ENCODE results near the gene CFAP221. TPM values are rescaled to one million over a fixed set of nuclear protein-coding genes. Genes with fewer than 3 reads are reported as not detected.

Gene CFAP221
- total RNA-seq, 2 experiments from 2014 or later = not detected

DNA sequence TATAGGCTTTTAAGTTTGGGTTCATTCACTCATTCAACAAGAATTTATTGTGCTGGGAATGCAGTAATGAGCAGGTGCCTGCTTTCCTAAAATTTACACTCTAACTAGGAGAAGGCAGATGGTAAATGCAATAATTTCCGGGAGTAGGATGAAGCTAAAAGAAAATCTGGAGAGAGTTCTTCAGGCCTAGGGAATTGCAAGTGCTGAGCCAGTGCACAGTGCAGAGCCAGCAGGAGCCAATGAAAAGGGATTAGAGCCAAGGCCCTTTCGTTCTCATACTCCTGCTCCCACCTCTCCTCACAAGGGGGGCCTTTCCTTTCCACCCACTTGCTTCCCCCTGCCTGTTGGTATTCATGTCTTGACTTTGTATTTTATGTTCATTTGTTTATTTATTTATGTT, 55.1 kb downstream of the CFAP221 start:
- Histone ChIP-seq H3K36me3 (ENCODE audit: insufficient read depth, low read length) (no peaks in the 10 kb centered on the region), H3K27ac (ENCODE audit: low read depth in 1 of 2, low read length in 2 of 2) (no peak overlapping the region), H3K4me3 (ENCODE audit: low read length) (no peak overlapping the region), H3K4me1 (ENCODE audit: insufficient read depth, low read length) (no peaks in the 10 kb centered on the region), H3K9me3 (ENCODE audit: control insufficient read depth in 1 of 2, insufficient read depth in 1 of 2, low read length in 2 of 2) (no peaks in the 10 kb centered on the region), H3K27me3 (ENCODE audit: control insufficient read depth in 1 of 2, insufficient read depth in 2 of 2, low read length in 2 of 2) (peaks cover 0 to 2% of the 10 kb centered on the region in 2 experiments)
- CTCF ChIA-PET = no interaction called here
- no peak for ATAC-seq (ENCODE audit: poor library complexity)
- TF ChIP-seq, protein P1, sequence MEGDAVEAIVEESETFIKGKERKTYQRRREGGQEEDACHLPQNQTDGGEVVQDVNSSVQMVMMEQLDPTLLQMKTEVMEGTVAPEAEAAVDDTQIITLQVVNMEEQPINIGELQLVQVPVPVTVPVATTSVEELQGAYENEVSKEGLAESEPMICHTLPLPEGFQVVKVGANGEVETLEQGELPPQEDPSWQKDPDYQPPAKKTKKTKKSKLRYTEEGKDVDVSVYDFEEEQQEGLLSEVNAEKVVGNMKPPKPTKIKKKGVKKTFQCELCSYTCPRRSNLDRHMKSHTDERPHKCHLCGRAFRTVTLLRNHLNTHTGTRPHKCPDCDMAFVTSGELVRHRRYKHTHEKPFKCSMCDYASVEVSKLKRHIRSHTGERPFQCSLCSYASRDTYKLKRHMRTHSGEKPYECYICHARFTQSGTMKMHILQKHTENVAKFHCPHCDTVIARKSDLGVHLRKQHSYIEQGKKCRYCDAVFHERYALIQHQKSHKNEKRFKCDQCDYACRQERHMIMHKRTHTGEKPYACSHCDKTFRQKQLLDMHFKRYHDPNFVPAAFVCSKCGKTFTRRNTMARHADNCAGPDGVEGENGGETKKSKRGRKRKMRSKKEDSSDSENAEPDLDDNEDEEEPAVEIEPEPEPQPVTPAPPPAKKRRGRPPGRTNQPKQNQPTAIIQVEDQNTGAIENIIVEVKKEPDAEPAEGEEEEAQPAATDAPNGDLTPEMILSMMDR (IDR thresholded peaks at IDR 0.05) = no peak
- intact Hi-C loops (cut with DNase I, micrococcal nuclease) = no loop called here
- Mint-ChIP-seq H3K4me3 (no peak overlapping the region), H3K36me3 (ENCODE audit: low read depth) (no peaks in the 10 kb centered on the region), H3K27me3 (peaks cover 3% of the 10 kb centered on the region), H3K9me3 (no peaks in the 10 kb centered on the region), H3K4me1 (ENCODE audit: low read depth) (no peaks in the 10 kb centered on the region), H3K27ac (no peak overlapping the region)
- POLR2A ChIA-PET = no interaction called here
- DNase-seq = no peak

DNA sequence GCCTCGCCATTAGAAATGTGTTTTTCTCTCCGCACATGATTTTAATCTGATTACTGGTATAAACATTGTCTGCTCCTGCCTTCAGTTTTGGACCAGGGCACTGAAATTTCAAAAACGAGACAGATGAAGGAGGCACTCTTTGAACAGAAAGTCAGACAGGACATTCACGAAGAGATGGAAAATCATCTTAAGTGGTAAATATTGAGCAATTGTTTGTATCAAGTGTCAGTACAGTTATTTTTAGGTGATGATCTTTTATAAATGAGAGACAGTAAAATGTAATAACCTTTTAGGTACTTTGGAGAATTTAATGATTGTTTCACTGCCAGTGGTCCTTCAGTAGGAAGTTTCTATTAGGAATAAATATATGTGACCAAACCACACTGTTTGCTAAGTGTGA, 60.8 kb downstream of the CFAP221 start:
- Mint-ChIP-seq H3K27ac (no peak overlapping the region), H3K4me3 (no peak overlapping the region), H3K4me1 (ENCODE audit: low read depth) (no peaks in the 10 kb centered on the region), H3K9me3 (no peaks in the 10 kb centered on the region), H3K36me3 (ENCODE audit: low read depth) (no peaks in the 10 kb centered on the region), H3K27me3 (peaks cover 41% of the 10 kb centered on the region)
- Histone ChIP-seq H3K27ac (ENCODE audit: low read depth in 1 of 2, low read length in 2 of 2) (no peak overlapping the region), H3K36me3 (ENCODE audit: insufficient read depth, low read length) (no peaks in the 10 kb centered on the region), H3K4me3 (ENCODE audit: low read length) (no peak overlapping the region), H3K27me3 (ENCODE audit: control insufficient read depth in 1 of 2, insufficient read depth in 2 of 2, low read length in 2 of 2) (peaks cover 9 to 10% of the 10 kb centered on the region in 2 experiments), H3K9me3 (ENCODE audit: control insufficient read depth in 1 of 2, insufficient read depth in 1 of 2, low read length in 2 of 2) (no peaks in the 10 kb centered on the region), H3K4me1 (ENCODE audit: insufficient read depth, low read length) (no peaks in the 10 kb centered on the region)
- no peak for ATAC-seq (ENCODE audit: poor library complexity)
- intact Hi-C loops (cut with DNase I, micrococcal nuclease) = no loop called here
- CTCF ChIA-PET = no interaction called here
- DNase-seq = no peak
- POLR2A ChIA-PET = no interaction called here
- TF ChIP-seq, protein P1 (IDR thresholded peaks at IDR 0.05) = no peak

- TF ChIP-seq, protein P1 (IDR thresholded peaks at IDR 0.05) = no peak
- no peaks in the 10 kb centered on the region for H3K9me3 Mint-ChIP-seq
- ChIA-PET CTCF (no interaction called here), POLR2A (no interaction called here)
- no peaks in the 10 kb centered on the region for H3K36me3 Mint-ChIP-seq (ENCODE audit: low read depth)
- peaks cover 10 to 15% of the 10 kb centered on the region in 2 experiments for H3K27me3 ChIP-seq (ENCODE audit: control insufficient read depth in 1 of 2, insufficient read depth in 2 of 2, low read length in 2 of 2)
- H3K27me3 Mint-ChIP-seq = peaks cover 42% of the 10 kb centered on the region
- no peak for ATAC-seq (ENCODE audit: poor library complexity)
- no peak for DNase-seq
- no peak overlapping the region for H3K27ac ChIP-seq (ENCODE audit: low read depth in 1 of 2, low read length in 2 of 2)
- intact Hi-C loops (cut with DNase I, micrococcal nuclease) = no loop called here
- no peak overlapping the region for H3K4me3 ChIP-seq (ENCODE audit: low read length)
- no peak overlapping the region for H3K27ac Mint-ChIP-seq
- H3K36me3 ChIP-seq (ENCODE audit: insufficient read depth, low read length) = no peaks in the 10 kb centered on the region
- no peaks in the 10 kb centered on the region for H3K4me1 Mint-ChIP-seq (ENCODE audit: low read depth)
- H3K4me3 Mint-ChIP-seq = no peak overlapping the region
- no peaks in the 10 kb centered on the region for H3K4me1 ChIP-seq (ENCODE audit: insufficient read depth, low read length)
- no peaks in the 10 kb centered on the region for H3K9me3 ChIP-seq (ENCODE audit: control insufficient read depth in 1 of 2, insufficient read depth in 1 of 2, low read length in 2 of 2)
Observed at GRCh38 chr2:119606674-119607073, 62.4 kb downstream of the CFAP221 start.

Data from CD4-positive, alpha-beta T cell (primary cell).